Raji (cell line): ENCODE results near the gene PCDH7.

Experiments
- POLR2A ChIP-seq: IDR thresholded peaks from 2 replicates; pipeline ENCODE4 v1.6.1; 2011; ENCODE audit warnings: low read depth, low read length, control low read depth; ENCODE audit not compliant: insufficient read depth

Gene PCDH7

GRCh38 chr4:30720021-30720660 is at the start of gene PCDH7:
Gene PCDH7, plus strand, starts transcription at chr4:30720369. Its CDS starts 1,054 bp downstream, at chr4:30721423.
- TF ChIP-seq POLR2A = no peak

GRCh38 chr4:30671926-30672448 is 48.2 kb upstream of the PCDH7 start:
- no peak for TF ChIP-seq POLR2A

GRCh38 chr4:30696191-30696590 is 24.0 kb upstream of the PCDH7 start:
- TF ChIP-seq POLR2A = no peak

GRCh38 chr4:30714408-30715031 is 5.6 kb upstream of the PCDH7 start:
- no peak for TF ChIP-seq POLR2A

- no peak for TF ChIP-seq POLR2A
Observed at GRCh38 chr4:30716158-30716557, 4.0 kb upstream of the PCDH7 start.

- TF ChIP-seq POLR2A = no peak
Observed at GRCh38 chr4:30716681-30717207, 3.4 kb upstream of the PCDH7 start.

- no peak for TF ChIP-seq POLR2A
Observed at GRCh38 chr4:30717208-30718020, 2.8 kb upstream of the PCDH7 start.

- TF ChIP-seq POLR2A = no peak
Observed at GRCh38 chr4:30718021-30718542, 2.1 kb upstream of the PCDH7 start.

GRCh38 chr4:30718641-30719453 is 1.3 kb upstream of the PCDH7 start:
- no peak for TF ChIP-seq POLR2A

- no peak for TF ChIP-seq POLR2A
Observed at GRCh38 chr4:30719454-30720020, 632 bp upstream of the PCDH7 start.

GRCh38 chr4:30720661-30721184 is 554 bp downstream of the PCDH7 start:
- TF ChIP-seq POLR2A = no peak

GRCh38 chr4:30721185-30722091 is 1.3 kb downstream of the PCDH7 start:
- no peak for TF ChIP-seq POLR2A

GRCh38 chr4:30722092-30722358 is 1.9 kb downstream of the PCDH7 start:
- TF ChIP-seq POLR2A = no peak
